ENCODE measurements around the gene SIX5.

The SIX5 gene

GRCh38 chr19:45784096-45784495 is 15.0 kb upstream of the SIX5 start:
- TF ChIP-seq, protein P1, sequence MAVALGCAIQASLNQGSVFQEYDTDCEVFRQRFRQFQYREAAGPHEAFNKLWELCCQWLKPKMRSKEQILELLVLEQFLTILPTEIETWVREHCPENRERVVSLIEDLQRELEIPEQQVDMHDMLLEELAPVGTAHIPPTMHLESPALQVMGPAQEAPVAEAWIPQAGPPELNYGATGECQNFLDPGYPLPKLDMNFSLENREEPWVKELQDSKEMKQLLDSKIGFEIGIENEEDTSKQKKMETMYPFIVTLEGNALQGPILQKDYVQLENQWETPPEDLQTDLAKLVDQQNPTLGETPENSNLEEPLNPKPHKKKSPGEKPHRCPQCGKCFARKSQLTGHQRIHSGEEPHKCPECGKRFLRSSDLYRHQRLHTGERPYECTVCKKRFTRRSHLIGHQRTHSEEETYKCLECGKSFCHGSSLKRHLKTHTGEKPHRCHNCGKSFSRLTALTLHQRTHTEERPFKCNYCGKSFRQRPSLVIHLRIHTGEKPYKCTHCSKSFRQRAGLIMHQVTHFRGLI (tag by site-specific recombination; IDR thresholded peaks at IDR 0.05): no peak
- no peak for TF ChIP-seq ZNF280C (tag by site-specific recombination; IDR thresholded peaks at IDR 0.05)
- TF ChIP-seq ZNF555 (tag by site-specific recombination; conservative IDR thresholded peaks at IDR 0.05): no peak
- TF ChIP-seq GLIS2 (tag by site-specific recombination; IDR thresholded peaks at IDR 0.05): peak; percentile 55; the same call in 1 of the 2 replicates
- no peak for TF ChIP-seq ZFP37 (tag by site-specific recombination; IDR thresholded peaks at IDR 0.05)
- Histone ChIP-seq H3K27ac (ENCODE audit: extremely low read depth, low read depth, low read length) (no peak overlapping the region), H3K36me3 (ENCODE audit: control insufficient read depth in 2 of 2, insufficient read depth in 1 of 2, low read length in 2 of 2) (peaks cover 22 to 48% of the 10 kb centered on the region in 2 experiments), H3K4me1 (ENCODE audit: control insufficient read depth, insufficient read depth, low read length) (peaks cover 9% of the 10 kb centered on the region; the same call in 1 of the 2 replicates), H3K9me3 (ENCODE audit: control insufficient read depth, insufficient read depth, low read depth, low read length) (no peaks in the 10 kb centered on the region), H3K4me3 (ENCODE audit: low read depth, low read length) (no peak overlapping the region)
- ChIA-PET CTCF (interaction anchor here (0.6 to 1.9 kb wide), 2 partner anchors 15 to 465 kb away, joined by 3 to 7 read pairs; no protein-coding TSS in a partner anchor), POLR2A (interaction anchor here (4.2 to 5.8 kb wide), 2 partner anchors 8 to 12 kb away, joined by 18 to 78 read pairs; partner anchors contain the start of genes DMWD and SIX5)

- peak; percentile 61 for TF ChIP-seq ZNF600 (tag by site-specific recombination; IDR thresholded peaks at IDR 0.05)
- no peak for TF ChIP-seq GLI2 (tag by site-specific recombination; IDR thresholded peaks at IDR 0.05; ENCODE audit: borderline replicate concordance, low read depth)
- peaks cover 9% of the 10 kb centered on the region; the same call in 1 of the 2 replicates for H3K4me1 ChIP-seq (ENCODE audit: control insufficient read depth, insufficient read depth, low read length)
- peak overlapping the region; percentile 37; the same call in 1 of the 2 replicates for H3K27ac ChIP-seq (ENCODE audit: extremely low read depth, low read depth, low read length)
- ChIA-PET CTCF (interaction anchor here (0.7 to 3.3 kb wide), 5 partner anchors 10 to 34 kb away, joined by 3 to 22 read pairs (median 7); partner anchors contain the start of genes DMWD and SIX5), POLR2A (interaction anchor here (0.6 to 5.8 kb wide), 11 partner anchors 9 to 1461 kb away, joined by 3 to 78 read pairs (median 5); partner anchors contain the start of genes DMWD, QPCTL, SIX5 and SNRPD2)
- H3K4me3 ChIP-seq (ENCODE audit: low read depth, low read length): no peak overlapping the region
- H3K9me3 ChIP-seq (ENCODE audit: control insufficient read depth, insufficient read depth, low read depth, low read length): no peaks in the 10 kb centered on the region
- peaks cover 17 to 48% of the 10 kb centered on the region in 2 experiments; a peak in 2 of 3 replicates for H3K36me3 ChIP-seq (ENCODE audit: control insufficient read depth in 2 of 2, insufficient read depth in 1 of 2, low read length in 2 of 2)
Observed at GRCh38 chr19:45782820-45783785, 14.1 kb upstream of the SIX5 start.

- no peaks in the 10 kb centered on the region for H3K9me3 ChIP-seq (ENCODE audit: control insufficient read depth, insufficient read depth, low read depth, low read length)
- H3K36me3 ChIP-seq (ENCODE audit: control insufficient read depth in 2 of 2, insufficient read depth in 1 of 2, low read length in 2 of 2): peaks cover 10 to 49% of the 10 kb centered on the region in 2 experiments; a peak in 2 of 3 replicates
- TF ChIP-seq KLF1 (tag by site-specific recombination; IDR thresholded peaks at IDR 0.05) (no peak), FEZF1 (tag by site-specific recombination; IDR thresholded peaks at IDR 0.05) (no peak), ZNF658 (tag by site-specific recombination; IDR thresholded peaks at IDR 0.05) (no peak), ZNF600 (tag by site-specific recombination; IDR thresholded peaks at IDR 0.05) (no peak), SP3 (tag by site-specific recombination; IDR thresholded peaks at IDR 0.05) (no peak), ZNF560 (tag by site-specific recombination; IDR thresholded peaks at IDR 0.05; ENCODE audit: borderline replicate concordance) (no peak), ZFP3 (tag by site-specific recombination; IDR thresholded peaks at IDR 0.05; ENCODE audit: low read depth) (no peak), SCRT1 (tag by site-specific recombination; IDR thresholded peaks at IDR 0.05; ENCODE audit: borderline replicate concordance) (no peak), KLF7 (tag by site-specific recombination; IDR thresholded peaks at IDR 0.05; ENCODE audit: borderline replicate concordance) (no peak), ZNF311 (tag by site-specific recombination; IDR thresholded peaks at IDR 0.05; ENCODE audit: borderline replicate concordance) (no peak), ZNF677 (tag by site-specific recombination; IDR thresholded peaks at IDR 0.05) (no peak), ZNF701 (tag by site-specific recombination; IDR thresholded peaks at IDR 0.05) (no peak)
- TF ChIP-seq, protein P2, sequence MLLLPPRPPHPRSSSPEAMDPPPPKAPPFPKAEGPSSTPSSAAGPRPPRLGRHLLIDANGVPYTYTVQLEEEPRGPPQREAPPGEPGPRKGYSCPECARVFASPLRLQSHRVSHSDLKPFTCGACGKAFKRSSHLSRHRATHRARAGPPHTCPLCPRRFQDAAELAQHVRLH (tag by site-specific recombination; IDR thresholded peaks at IDR 0.05): no peak
- peak within 1 kb of the TSS; percentile 37; the same call in 1 of the 2 replicates for H3K27ac ChIP-seq (ENCODE audit: extremely low read depth, low read depth, low read length)
- POLR2A ChIA-PET: interaction anchor here (0.6 to 5.8 kb wide), 10 partner anchors 10 to 1462 kb away, joined by 3 to 78 read pairs (median 5); partner anchors contain the start of genes DMWD, QPCTL, SIX5 and SNRPD2
- H3K4me3 ChIP-seq (ENCODE audit: low read depth, low read length): no peak within 1 kb of the TSS
- CTCF ChIA-PET: interaction anchor here (0.7 to 3.3 kb wide), 4 partner anchors 11 to 35 kb away, joined by 3 to 22 read pairs (median 6); partner anchors contain the start of genes DMWD and SIX5
- peaks cover 9% of the 10 kb centered on the region; the same call in 1 of the 2 replicates for H3K4me1 ChIP-seq (ENCODE audit: control insufficient read depth, insufficient read depth, low read length)
Observed at GRCh38 chr19:45782162-45782691, 13.2 kb upstream of the SIX5 start, which contains the start of gene DMPK. DMPK (minus strand) TSS chr19:45782490; CDS start chr19:45782352, 138 bp downstream.
